Measurements from ENCODE around the gene TCF4.

DNA sequence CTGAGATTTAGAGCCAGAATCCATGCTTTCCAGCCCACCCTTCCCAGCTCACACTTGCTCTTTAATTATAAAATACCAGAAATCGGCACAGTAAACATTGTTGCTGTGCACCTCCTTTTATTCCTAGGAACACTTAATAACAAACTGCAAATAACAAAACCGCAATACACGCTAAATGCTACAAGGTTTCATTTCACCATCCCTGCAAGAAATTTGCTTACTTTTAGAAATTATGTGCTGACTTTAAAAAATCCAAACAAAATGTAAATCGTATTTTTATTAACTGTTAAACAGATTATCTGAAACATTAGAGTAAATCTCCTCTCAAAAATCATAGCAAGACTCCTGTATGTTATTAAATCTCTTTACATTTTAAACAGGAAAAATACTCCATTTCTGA is 79.3 kb downstream of the TCF4 start:
- TF ChIP-seq, protein P1, sequence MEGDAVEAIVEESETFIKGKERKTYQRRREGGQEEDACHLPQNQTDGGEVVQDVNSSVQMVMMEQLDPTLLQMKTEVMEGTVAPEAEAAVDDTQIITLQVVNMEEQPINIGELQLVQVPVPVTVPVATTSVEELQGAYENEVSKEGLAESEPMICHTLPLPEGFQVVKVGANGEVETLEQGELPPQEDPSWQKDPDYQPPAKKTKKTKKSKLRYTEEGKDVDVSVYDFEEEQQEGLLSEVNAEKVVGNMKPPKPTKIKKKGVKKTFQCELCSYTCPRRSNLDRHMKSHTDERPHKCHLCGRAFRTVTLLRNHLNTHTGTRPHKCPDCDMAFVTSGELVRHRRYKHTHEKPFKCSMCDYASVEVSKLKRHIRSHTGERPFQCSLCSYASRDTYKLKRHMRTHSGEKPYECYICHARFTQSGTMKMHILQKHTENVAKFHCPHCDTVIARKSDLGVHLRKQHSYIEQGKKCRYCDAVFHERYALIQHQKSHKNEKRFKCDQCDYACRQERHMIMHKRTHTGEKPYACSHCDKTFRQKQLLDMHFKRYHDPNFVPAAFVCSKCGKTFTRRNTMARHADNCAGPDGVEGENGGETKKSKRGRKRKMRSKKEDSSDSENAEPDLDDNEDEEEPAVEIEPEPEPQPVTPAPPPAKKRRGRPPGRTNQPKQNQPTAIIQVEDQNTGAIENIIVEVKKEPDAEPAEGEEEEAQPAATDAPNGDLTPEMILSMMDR (conservative IDR thresholded peaks at IDR 0.05; ENCODE audit: low read length): no peak
- no peak for TF ChIP-seq EZH2phosphoT487 (IDR thresholded peaks at IDR 0.05; ENCODE audit: borderline replicate concordance)

Data from Loucy (cell line).